CD14-positive monocyte (primary cell): ENCODE data around the gene INPP5A. TPM values are rescaled to one million over a fixed set of nuclear protein-coding genes. Genes with fewer than 3 reads are reported as not detected.

Source experiments
- DNase-seq, 3 donors: peaks; one replicate each; pipeline ENCODE4 v3.0.0-alpha.2; 2011 to 2022
- H2AFZ ChIP-seq: 2 replicates; pipeline ENCODE4 v1.6.0; 2012; ENCODE audit warnings: mild to moderate bottlenecking, low read depth, low read length, inconsistent platforms; ENCODE audit not compliant: insufficient read depth, poor library complexity, severe bottlenecking
- H3K27ac ChIP-seq, 2 donors: 1 replicate in 1 of 2; 2 replicates in 1 of 2; pipeline ENCODE4 v1.5.1; 2012 to 2013; ENCODE audit warnings: low read length in 2 of 2, control low read depth in 1 of 2, inconsistent platforms in 1 of 2, low read depth in 1 of 2, mild to moderate bottlenecking in 1 of 2
- H3K27me3 ChIP-seq, 2 donors: one replicate each; pipeline versions ENCODE4 v1.6.0 to v1.6.1; 2011 to 2013; ENCODE audit warnings: low read length in 2 of 2; ENCODE audit not compliant: control insufficient read depth in 2 of 2, insufficient read depth in 2 of 2
- H3K36me3 ChIP-seq, 2 donors: replicated peaks in 1 of 2; 1 replicate in 1 of 2; 2 replicates in 1 of 2; pipeline versions ENCODE4 v1.5.1 to v1.6.1; 2012 to 2013; ENCODE audit warnings: low read length in 2 of 2, control low read depth in 1 of 2, inconsistent platforms in 1 of 2, mild to moderate bottlenecking in 1 of 2; ENCODE audit not compliant: insufficient read depth in 2 of 2, control insufficient read depth in 1 of 2
- H3K4me1 ChIP-seq, 2 donors: 1 replicate in 1 of 2; 2 replicates in 1 of 2; pipeline versions ENCODE4 v1.5.1 to v1.6.1; 2012 to 2013; ENCODE audit warnings: low read length in 2 of 2, control low read depth in 1 of 2, inconsistent platforms in 1 of 2, mild to moderate bottlenecking in 1 of 2, moderate library complexity in 1 of 2; ENCODE audit not compliant: insufficient read depth in 2 of 2, control insufficient read depth in 1 of 2
- H3K4me2 ChIP-seq: replicated peaks from 2 replicates; pipeline ENCODE3; 2012; ENCODE audit warnings: low read length, moderate library complexity, mild to moderate bottlenecking; ENCODE audit not compliant: poor library complexity, severe bottlenecking; ENCODE audit errors: extremely low read depth
- H3K4me3 ChIP-seq, 3 experiments: fragments of 200-600 bp in 1 of 3; sonication (generic) in 1 of 3; replicated peaks in 1 of 3; 1 replicate in 2 of 3; 2 replicates in 1 of 3; pipeline ENCODE4 v1.5.1; 2011 to 2013; ENCODE audit warnings: low read length in 3 of 3, mild to moderate bottlenecking in 3 of 3, control low read depth in 2 of 3, low read depth in 2 of 3, inconsistent platforms in 1 of 3, moderate library complexity in 1 of 3
- H3K79me2 ChIP-seq: 2 replicates; pipeline ENCODE4 v1.6.0; 2012; ENCODE audit warnings: mild to moderate bottlenecking, control low read depth, inconsistent platforms, low read length, moderate library complexity; ENCODE audit not compliant: insufficient read depth
- H3K9ac ChIP-seq: 2 replicates; pipeline ENCODE4 v1.6.0; 2017; ENCODE audit warnings: low read length, mild to moderate bottlenecking; ENCODE audit not compliant: insufficient read depth, poor library complexity, severe bottlenecking
- H3K9me3 ChIP-seq, 2 donors: replicated peaks in 1 of 2; 1 replicate in 1 of 2; 2 replicates in 1 of 2; pipeline versions ENCODE4 v1.5.1 to v1.6.1; 2012 to 2013; ENCODE audit warnings: low read length in 2 of 2, control low read depth in 1 of 2; ENCODE audit not compliant: control insufficient read depth in 1 of 2, insufficient read depth in 1 of 2
- H4K20me1 ChIP-seq: 2 replicates; pipeline ENCODE4 v1.6.0; 2012; ENCODE audit warnings: mild to moderate bottlenecking, low read length, control low read depth, moderate library complexity; ENCODE audit not compliant: insufficient read depth
- H3K27ac Mint-ChIP-seq, 7 donors: one replicate each; pipeline ENCODE4 v1.8.0; 2020; ENCODE audit warnings: mild to moderate bottlenecking in 7 of 7, mixed read lengths in 7 of 7, moderate library complexity in 6 of 7, inconsistent platforms in 2 of 7
- H3K27me3 Mint-ChIP-seq, 3 donors: one replicate each; pipeline ENCODE4 v1.8.0; 2021 to 2022; ENCODE audit warnings: low read depth in 3 of 3, mild to moderate bottlenecking in 3 of 3, mixed read lengths in 3 of 3, moderate library complexity in 3 of 3, inconsistent platforms in 1 of 3
- H3K36me3 Mint-ChIP-seq, 2 donors: one replicate each; pipeline ENCODE4 v1.8.0; 2020; ENCODE audit warnings: mixed read lengths in 2 of 2, inconsistent platforms in 1 of 2, mild to moderate bottlenecking in 1 of 2
- H3K4me1 Mint-ChIP-seq: one replicate; pipeline ENCODE4 v1.8.0; 2020; ENCODE audit warnings: mild to moderate bottlenecking, mixed read lengths
- H3K4me3 Mint-ChIP-seq, 2 donors: one replicate each; pipeline ENCODE4 v1.8.0; 2020; ENCODE audit warnings: mild to moderate bottlenecking in 2 of 2, mixed read lengths in 2 of 2, moderate library complexity in 1 of 2
- H3K9me3 Mint-ChIP-seq, 7 donors: one replicate each; pipeline ENCODE4 v1.8.0; 2020 to 2022; ENCODE audit warnings: mixed read lengths in 7 of 7, mild to moderate bottlenecking in 6 of 7, moderate library complexity in 6 of 7, inconsistent platforms in 2 of 7
- CTCF ChIP-seq: fragments of 200-600 bp; IDR thresholded peaks from one replicate; pipeline ENCODE4 v1.8.0; 2022; ENCODE audit warnings: antibody characterized with exemption, mild to moderate bottlenecking
- WGBS: methylation state at CpG from one replicate; pipeline ENCODE4 v1.1.5; 2013; ENCODE audit warnings: missing lambda C conversion rate; ENCODE audit not compliant: insufficient coverage; 5-methylcytosine and 5-hydroxymethylcytosine counted together
- intact Hi-C, 2 donors: fragments of 100-400 bp; cut with micrococcal nuclease; formaldehyde crosslinking; loops; one replicate each; pipeline versions ENCODE4 v1.15.0 to v1.15.1; 2023
- polyA plus RNA-seq, 3 donors: library from polyadenylated mRNA; depleted of rRNA in 1 of 3; unstranded in 2 of 3; stranded (reverse) in 1 of 3; fragments of 300-500 nt in 2 of 3; fragments of >200 nt in 1 of 3; fragmentation: Illumina TruSeq in 2 of 3; gene quantifications; 1 replicate in 2 of 3; 2 replicates in 1 of 3; pipeline ENCODE4 v1.2.3, GENCODE V29; 2012 to 2021

INPP5A gene
- polyA plus RNA-seq, 3 donors: 0.87 to 17.2 (median 2.9) TPM

- H3K4me1 Mint-ChIP-seq: peaks cover 4% of the 10 kb centered on the region
- no peak overlapping the region for H3K4me2 ChIP-seq
- intact Hi-C loops: no loop called here
These were observed 247.5 kb downstream of the INPP5A start for GRCh38 chr10:132784866-132785722.

More at GRCh38 chr10:132784866-132785722, 247.5 kb downstream of the INPP5A start:
- H3K36me3 ChIP-seq: peaks cover 20 to 25% of the 10 kb centered on the region in 2 donors
- no peak for TF ChIP-seq CTCF
- H3K79me2 ChIP-seq: no peaks in the 10 kb centered on the region
- H3K27me3 ChIP-seq: peaks cover 9 to 46% of the 10 kb centered on the region in 2 donors
- no peaks in the 10 kb centered on the region for H3K4me1 ChIP-seq
- Mint-ChIP-seq H3K27me3 (peaks cover 43 to 71% (median 56%) of the 10 kb centered on the region in 3 donors), H3K4me3 (peak overlapping the region in 1 of 2 donors; percentile 77), H3K27ac (no peak overlapping the region), H3K9me3 (peaks cover 0 to 9% (median 5%) of the 10 kb centered on the region in 7 donors), H3K36me3 (peaks cover 30 to 33% of the 10 kb centered on the region in 2 donors)
- no peak overlapping the region for H3K27ac ChIP-seq
- no peak for DNase-seq
- no peak overlapping the region for H3K9ac ChIP-seq
- H4K20me1 ChIP-seq: peaks cover 5% of the 10 kb centered on the region
- H3K9me3 ChIP-seq: peaks cover 0 to 5% of the 10 kb centered on the region in 2 donors
- H3K4me3 ChIP-seq: no peak overlapping the region
- 11% methylated on average over 93 of the region's 111 CpGs for WGBS
- no peak overlapping the region for H2AFZ ChIP-seq
